ENCODE measurements around the gene PNMT.

Gene PNMT

DNA sequence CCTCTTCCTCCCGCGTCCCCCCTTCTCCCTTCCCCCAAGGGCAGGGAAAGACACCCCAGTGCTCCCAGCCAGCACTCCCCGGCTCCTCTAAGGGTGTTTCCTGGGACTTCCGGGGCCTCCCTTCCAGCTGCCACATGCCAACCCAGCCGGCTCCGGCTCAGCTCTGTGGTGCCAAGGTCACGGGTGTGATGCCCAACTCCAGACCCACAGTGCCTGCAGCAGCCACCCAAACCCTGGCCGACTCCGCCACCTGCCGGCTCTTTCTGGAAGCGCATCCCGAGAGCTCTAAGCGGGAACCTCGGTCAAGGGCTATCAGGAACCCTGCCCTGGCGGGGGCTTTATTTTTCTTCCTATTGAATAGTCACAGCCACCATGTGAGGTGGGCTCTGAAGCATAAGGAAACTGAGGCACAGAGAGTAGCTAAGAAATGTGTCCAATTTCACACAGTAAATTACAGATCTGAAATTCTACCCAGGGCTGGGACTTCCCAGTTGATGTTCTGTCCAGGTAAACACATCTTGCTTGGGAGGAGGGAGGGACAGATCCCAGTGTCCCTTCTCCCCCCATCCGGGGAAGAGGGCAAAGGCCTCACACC lies 44.8 kb upstream of the PNMT start:
- H3K4me3 ChIP-seq (ENCODE audit: control insufficient read depth, low read depth, low read length): no peak overlapping the region
- DNase-seq (ENCODE audit: low read depth): no peak
- TF ChIP-seq, protein P1, sequence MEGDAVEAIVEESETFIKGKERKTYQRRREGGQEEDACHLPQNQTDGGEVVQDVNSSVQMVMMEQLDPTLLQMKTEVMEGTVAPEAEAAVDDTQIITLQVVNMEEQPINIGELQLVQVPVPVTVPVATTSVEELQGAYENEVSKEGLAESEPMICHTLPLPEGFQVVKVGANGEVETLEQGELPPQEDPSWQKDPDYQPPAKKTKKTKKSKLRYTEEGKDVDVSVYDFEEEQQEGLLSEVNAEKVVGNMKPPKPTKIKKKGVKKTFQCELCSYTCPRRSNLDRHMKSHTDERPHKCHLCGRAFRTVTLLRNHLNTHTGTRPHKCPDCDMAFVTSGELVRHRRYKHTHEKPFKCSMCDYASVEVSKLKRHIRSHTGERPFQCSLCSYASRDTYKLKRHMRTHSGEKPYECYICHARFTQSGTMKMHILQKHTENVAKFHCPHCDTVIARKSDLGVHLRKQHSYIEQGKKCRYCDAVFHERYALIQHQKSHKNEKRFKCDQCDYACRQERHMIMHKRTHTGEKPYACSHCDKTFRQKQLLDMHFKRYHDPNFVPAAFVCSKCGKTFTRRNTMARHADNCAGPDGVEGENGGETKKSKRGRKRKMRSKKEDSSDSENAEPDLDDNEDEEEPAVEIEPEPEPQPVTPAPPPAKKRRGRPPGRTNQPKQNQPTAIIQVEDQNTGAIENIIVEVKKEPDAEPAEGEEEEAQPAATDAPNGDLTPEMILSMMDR (IDR thresholded peaks at IDR 0.05; ENCODE audit: control insufficient read depth, insufficient read depth, low read depth, low read length, missing control alignments): peak; percentile 97

DNA sequence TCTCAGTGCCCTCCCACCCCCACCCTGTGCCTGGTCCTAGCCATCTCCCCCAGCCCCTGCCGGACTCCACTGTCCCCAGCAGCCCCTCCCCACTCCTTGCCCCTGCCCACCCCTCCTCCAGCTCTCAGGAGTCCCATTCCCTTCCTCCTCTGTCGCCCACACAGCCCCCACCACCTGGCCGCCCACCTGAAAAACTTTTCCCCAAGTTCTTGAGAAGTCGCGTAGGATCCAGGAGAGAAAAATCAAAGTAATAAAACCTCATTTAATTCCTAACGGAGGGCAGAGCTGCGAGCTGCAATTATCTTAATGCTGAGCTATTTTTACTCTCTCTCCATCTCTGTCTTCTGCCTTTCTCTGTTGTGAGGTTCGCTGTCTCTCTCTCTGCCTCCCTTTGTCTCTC lies 43.9 kb upstream of the PNMT start:
- TF ChIP-seq, protein P1 (IDR thresholded peaks at IDR 0.05; ENCODE audit: control insufficient read depth, insufficient read depth, low read depth, low read length, missing control alignments): no peak
- H3K4me3 ChIP-seq (ENCODE audit: control insufficient read depth, low read depth, low read length): no peak overlapping the region
- no peak for DNase-seq (ENCODE audit: low read depth)

DNA sequence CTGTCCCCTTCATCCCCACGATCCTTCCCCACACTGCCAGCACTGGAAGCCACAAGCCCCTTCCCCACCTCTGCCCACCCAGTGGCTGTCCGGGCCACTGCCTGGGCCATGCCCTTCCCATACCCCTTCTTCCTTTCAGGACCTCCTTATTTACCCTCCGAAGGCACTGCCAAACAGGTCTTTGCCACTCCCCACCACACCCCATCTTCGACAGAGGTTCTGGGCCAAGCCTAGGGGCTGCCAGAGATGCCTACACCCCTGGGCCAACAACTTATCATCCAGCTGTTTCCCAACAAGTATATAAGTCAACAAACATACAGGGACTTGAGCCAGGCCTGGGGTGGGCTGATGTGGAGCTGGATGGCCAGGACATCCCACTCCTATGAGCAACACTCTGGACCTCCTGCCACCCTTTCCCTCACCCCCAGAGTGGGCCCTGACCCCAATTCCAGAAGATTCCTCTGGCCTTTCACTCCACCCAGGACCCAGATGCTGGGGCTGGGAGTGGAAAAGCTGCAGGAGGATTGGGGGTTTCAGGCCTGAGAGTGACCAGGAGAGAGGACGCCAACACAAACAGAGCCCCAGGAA lies 43.0 kb upstream of the PNMT start:
- no peak overlapping the region for H3K4me3 ChIP-seq (ENCODE audit: control insufficient read depth, low read depth, low read length)
- DNase-seq (ENCODE audit: low read depth): no peak
- TF ChIP-seq, protein P1 (IDR thresholded peaks at IDR 0.05; ENCODE audit: control insufficient read depth, insufficient read depth, low read depth, low read length, missing control alignments): no peak

DNA sequence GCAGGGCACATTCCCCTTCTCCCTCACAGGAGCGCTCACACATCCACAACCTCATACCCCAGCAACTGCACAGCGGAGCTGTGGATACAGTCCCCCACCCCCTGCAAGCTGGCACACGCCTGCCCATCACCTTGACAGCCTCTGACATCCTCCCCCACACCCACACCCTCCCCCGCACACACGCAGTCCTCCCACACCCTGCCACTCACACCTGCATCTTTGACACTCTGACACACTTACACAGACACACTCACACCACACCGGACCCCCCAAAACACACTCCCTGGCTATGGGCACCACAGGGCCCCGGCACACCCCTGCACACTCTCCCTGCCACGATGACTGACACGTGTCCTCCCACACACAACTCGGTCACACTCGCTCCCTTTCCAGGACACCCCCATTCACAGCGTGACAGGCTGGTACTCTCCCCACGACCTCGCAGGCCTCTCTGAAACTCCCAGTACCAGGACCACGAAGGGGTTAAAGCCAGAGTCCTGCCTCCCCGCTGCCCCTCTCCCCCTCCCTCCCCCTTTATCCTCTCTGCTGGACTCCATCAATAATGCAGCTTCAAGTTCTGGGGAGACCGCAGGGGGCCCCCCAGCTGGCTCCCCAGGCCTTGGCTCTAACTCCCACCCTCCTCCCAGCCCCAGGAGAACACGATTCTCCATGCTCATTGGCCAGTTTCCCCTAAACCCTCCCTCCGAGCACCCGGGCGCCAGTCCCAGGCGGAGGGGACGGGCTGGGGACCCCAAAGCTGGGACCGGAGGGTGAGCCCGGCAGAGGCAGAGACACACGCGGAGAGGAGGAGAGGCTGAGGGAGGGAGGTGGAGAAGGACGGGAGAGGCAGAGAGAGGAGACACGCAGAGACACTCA lies 41.8 kb upstream of the PNMT start, which contains the start of gene PPP1R1B:
TSS of gene PPP1R1B (plus strand) at position 782 of the 876 bp plus-strand sequence. CDS start 441 bp downstream, outside the sequence.
- H3K4me3 ChIP-seq (ENCODE audit: control insufficient read depth, low read depth, low read length): peak within 1 kb of the TSS; percentile 32
- DNase-seq (ENCODE audit: low read depth): no peak
- TF ChIP-seq, protein P1 (IDR thresholded peaks at IDR 0.05; ENCODE audit: control insufficient read depth, insufficient read depth, low read depth, low read length, missing control alignments): no peak

DNA sequence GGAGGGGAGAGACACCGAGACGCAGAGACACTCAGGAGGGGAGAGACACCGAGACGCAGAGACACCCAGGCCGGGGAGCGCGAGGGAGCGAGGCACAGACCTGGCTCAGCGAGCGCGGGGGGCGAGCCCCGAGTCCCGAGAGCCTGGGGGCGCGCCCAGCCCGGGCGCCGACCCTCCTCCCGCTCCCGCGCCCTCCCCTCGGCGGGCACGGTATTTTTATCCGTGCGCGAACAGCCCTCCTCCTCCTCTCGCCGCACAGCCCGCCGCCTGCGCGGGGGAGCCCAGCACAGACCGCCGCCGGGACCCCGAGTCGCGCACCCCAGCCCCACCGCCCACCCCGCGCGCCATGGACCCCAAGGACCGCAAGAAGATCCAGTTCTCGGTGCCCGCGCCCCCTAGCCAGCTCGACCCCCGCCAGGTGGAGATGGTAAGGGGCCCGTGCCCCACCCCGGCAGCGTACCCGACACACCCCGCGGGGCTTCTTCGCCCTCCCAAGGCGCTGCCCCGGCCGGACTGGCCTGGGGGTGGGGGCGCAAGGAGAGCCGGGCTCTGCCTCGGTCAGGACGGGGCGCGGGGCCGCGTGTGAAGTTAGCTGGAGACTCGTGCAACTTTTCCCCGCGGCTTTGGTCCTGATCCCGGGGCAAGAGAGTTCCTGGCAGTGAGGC lies 41.1 kb upstream of the PNMT start:
- TF ChIP-seq, protein P1 (IDR thresholded peaks at IDR 0.05; ENCODE audit: control insufficient read depth, insufficient read depth, low read depth, low read length, missing control alignments): no peak
- DNase-seq (ENCODE audit: low read depth): no peak
- no peak overlapping the region; the same call in 1 of the 2 replicates for H3K4me3 ChIP-seq (ENCODE audit: control insufficient read depth, low read depth, low read length)
